Measurements from ENCODE around the gene SHISA5. TPM values are rescaled to one million over a fixed set of nuclear protein-coding genes. Genes with fewer than 3 reads are reported as not detected.

The SHISA5 gene
- total and polyA plus RNA-seq, 10 of the 15 experiments (the other 5 are each of a cell fraction or from before 2014, with no cell fraction given), result 17.1 to 148 (median 67.3) TPM

- H3K4me3 ChIP-seq, result no peak overlapping the region
- H3K27me3 ChIP-seq (replicated peaks in 1 of 2; ENCODE audit: control insufficient read depth in 2 of 2, insufficient read depth in 2 of 2, low read length in 1 of 2), result no peaks in the 10 kb centered on the region
- no TSS peak for BruUV-seq (replicated peaks)
- H3K79me2 ChIP-seq (ENCODE audit: control insufficient read depth, insufficient read depth, low read length), result no peaks in the 10 kb centered on the region
- H3K4me2 ChIP-seq (ENCODE audit: control insufficient read depth, insufficient read depth), result no peak overlapping the region
- ChIA-PET SMC1A (ENCODE audit: uncharacterized antibody, unreplicated experiment) (interaction anchor here (2.6 kb wide), 1 partner anchor 18 kb away, joined by 8 read pairs; no protein-coding TSS in a partner anchor), POLR2A (no interaction called here), RAD21 (ENCODE audit: unreplicated experiment) (interaction anchor here (1.8 to 1.9 kb wide), 2 partner anchors 17 to 18 kb away, joined by 5 read pairs; no protein-coding TSS in a partner anchor), CTCF (interaction anchor here (0.7 to 22.0 kb wide), 2 partner anchors 18 kb away, joined by 4 to 757 read pairs; partner anchors contain the start of genes CCDC51 and TMA7)
- H3K9ac ChIP-seq (ENCODE audit: control insufficient read depth, insufficient read depth, low read length), result no peak overlapping the region
- H3K9me3 ChIP-seq (replicated peaks; ENCODE audit: control insufficient read depth, insufficient read depth, low read length), result no peaks in the 10 kb centered on the region
- H3K36me3 ChIP-seq (ENCODE audit: control insufficient read depth in 2 of 2, insufficient read depth in 2 of 2, low read length in 1 of 2), result no peaks in the 10 kb centered on the region
- intact Hi-C loops (cut with micrococcal nuclease; ENCODE audit: unreplicated experiment) (no loop called here), in situ Hi-C loops (cut with MboI) (no loop called here)
- no peak overlapping the region for H3K27ac ChIP-seq (ENCODE audit: control insufficient read depth, insufficient read depth)
- no peak for DNase-seq (ENCODE audit: low read depth, low spot score)
- ATAC-seq, result no peak
- TF ChIP-seq SUZ12 (IDR thresholded peaks at IDR 0.05; ENCODE audit: unreplicated experiment) (no peak), TBL1XR1 (IDR thresholded peaks at IDR 0.05; ENCODE audit: low read depth, low read length) (no peak), REST (IDR thresholded peaks at IDR 0.05; ENCODE audit: low read depth, low read length) (no peak), ZNF217 (IDR thresholded peaks at IDR 0.05) (no peak), NRF1 (conservative IDR thresholded peaks at IDR 0.05; ENCODE audit: low read depth, low read length) (no peak), SP1 (IDR thresholded peaks at IDR 0.05; ENCODE audit: low read depth, low read length) (no peak), MYC (IDR thresholded peaks at IDR 0.05; ENCODE audit: insufficient read depth, insufficient read length, insufficient replicate concordance, low read length, severe bottlenecking) (no peak), ZBED1 (IDR thresholded peaks at IDR 0.05; ENCODE audit: borderline replicate concordance) (no peak), PBX3 (IDR thresholded peaks at IDR 0.05; ENCODE audit: insufficient replicate concordance, low read depth, low read length) (no peak)
- WGBS (ENCODE audit: insufficient coverage, insufficient replicate concordance, low lambda C conversion rate, missing lambda C conversion rate), result 61% methylated on average over 17 of the region's 17 CpGs
- no peaks in the 10 kb centered on the region for H3K4me1 ChIP-seq (ENCODE audit: control insufficient read depth, insufficient read depth, low read length)
- FAIRE-seq, result no peak
- H2AFZ ChIP-seq (ENCODE audit: control insufficient read depth, low read depth, low read length), result no peak overlapping the region
- H4K20me1 ChIP-seq (ENCODE audit: control insufficient read depth, insufficient read depth), result no peaks in the 10 kb centered on the region
Observed at GRCh38 chr3:48418140-48418539, 85.8 kb downstream of the SHISA5 start.

Small RNA genes lying within 50 kb of the gene (microRNA-seq; reads per million reads assigned to microRNA genes)
- not detected for gene MIR6823

Small RNA genes lying within 50 kb of the gene (small RNA-seq; reads per million reads assigned to genes)
- not detected for gene MIR6823

Other genes with a start within 250 kb of the SHISA5 start
Only the 7 nearest of the 16 such genes appear.
- gene PLXNB1, start 74.1 kb downstream of the SHISA5 start, total RNA-seq (2014; rRNA removed), result 4.8 and 8.0 TPM in 2 replicates
- 4.9 and 6.0 TPM in 2 replicates for gene PLXNB1, start 74.1 kb downstream of the SHISA5 start, total RNA-seq (2014; rRNA removed; fragmentation: Illumina TruSeq; extraction: Trizol)
- gene PLXNB1, start 74.1 kb downstream of the SHISA5 start, total RNA-seq (2021), result 14.7 and 15.1 TPM in 2 replicates
- gene PLXNB1, start 74.1 kb downstream of the SHISA5 start, polyA plus RNA-seq (2011; rRNA removed), result 8.6 and 14.3 TPM in 2 replicates
- gene PLXNB1, start 74.1 kb downstream of the SHISA5 start, polyA plus RNA-seq (2014; fragmentation: Illumina TruSeq; extraction: Trizol), result 3.2 and 5.7 TPM in 2 replicates
- gene PLXNB1, start 74.1 kb downstream of the SHISA5 start, polyA plus RNA-seq (2014; fragmentation: Nextera tagmentation; extraction: Ambion mirVana), result under 1 TPM; 0.18 to 0.47 TPM
- 12.2 and 15.2 TPM in 2 replicates for gene PLXNB1, start 74.1 kb downstream of the SHISA5 start, polyA plus RNA-seq (2014; rRNA removed)
- 1 to 10 TPM; 3.3 to 3.9 TPM for gene PLXNB1, start 74.1 kb downstream of the SHISA5 start, polyA plus RNA-seq (2016; fragmentation: Nextera tagmentation; extraction: Ambion mirVana)
- gene CCDC51, start 64.1 kb downstream of the SHISA5 start, total RNA-seq (2014; rRNA removed), result 30.0 and 31.0 TPM in 2 replicates
- 28.7 and 29.4 TPM in 2 replicates for gene CCDC51, start 64.1 kb downstream of the SHISA5 start, total RNA-seq (2014; rRNA removed; fragmentation: Illumina TruSeq; extraction: Trizol)
- 24.3 and 26.6 TPM in 2 replicates for gene CCDC51, start 64.1 kb downstream of the SHISA5 start, total RNA-seq (2021)
- 22.2 and 32.7 TPM in 2 replicates for gene CCDC51, start 64.1 kb downstream of the SHISA5 start, polyA plus RNA-seq (2011; rRNA removed)
- 14.5 and 28.2 TPM in 2 replicates for gene CCDC51, start 64.1 kb downstream of the SHISA5 start, polyA plus RNA-seq (2014; fragmentation: Illumina TruSeq; extraction: Trizol)
- 10 to 100 TPM; 10.6 to 12.6 TPM for gene CCDC51, start 64.1 kb downstream of the SHISA5 start, polyA plus RNA-seq (2014; fragmentation: Nextera tagmentation; extraction: Ambion mirVana)
- 26.2 and 28.1 TPM in 2 replicates for gene CCDC51, start 64.1 kb downstream of the SHISA5 start, polyA plus RNA-seq (2014; rRNA removed)
- 10 to 100 TPM; 45.4 to 54.9 TPM for gene CCDC51, start 64.1 kb downstream of the SHISA5 start, polyA plus RNA-seq (2016; fragmentation: Nextera tagmentation; extraction: Ambion mirVana)
- gene TMA7, start 63.9 kb downstream of the SHISA5 start, total RNA-seq (2014; rRNA removed), result 426 and 551 TPM in 2 replicates
- gene TMA7, start 63.9 kb downstream of the SHISA5 start, total RNA-seq (2014; rRNA removed; fragmentation: Illumina TruSeq; extraction: Trizol), result 703 and 728 TPM in 2 replicates
- 315 and 319 TPM in 2 replicates for gene TMA7, start 63.9 kb downstream of the SHISA5 start, total RNA-seq (2021)
- 427 and 593 TPM in 2 replicates for gene TMA7, start 63.9 kb downstream of the SHISA5 start, polyA plus RNA-seq (2011; rRNA removed)
- 332 and 496 TPM in 2 replicates for gene TMA7, start 63.9 kb downstream of the SHISA5 start, polyA plus RNA-seq (2014; fragmentation: Illumina TruSeq; extraction: Trizol)
- gene TMA7, start 63.9 kb downstream of the SHISA5 start, polyA plus RNA-seq (2014; fragmentation: Nextera tagmentation; extraction: Ambion mirVana), result 1,000 to 10,000 TPM; 1,729 to 1,760 TPM
- 684 and 776 TPM in 2 replicates for gene TMA7, start 63.9 kb downstream of the SHISA5 start, polyA plus RNA-seq (2014; rRNA removed)
- gene TMA7, start 63.9 kb downstream of the SHISA5 start, polyA plus RNA-seq (2016; fragmentation: Nextera tagmentation; extraction: Ambion mirVana), result 1,000 to 10,000 TPM; 1,330 to 1,388 TPM
- 14.5 and 15.0 TPM in 2 replicates for gene ATRIP, start 57.4 kb downstream of the SHISA5 start, total RNA-seq (2014; rRNA removed)
- gene ATRIP, start 57.4 kb downstream of the SHISA5 start, total RNA-seq (2014; rRNA removed; fragmentation: Illumina TruSeq; extraction: Trizol), result 11.5 and 13.4 TPM in 2 replicates
- 13.2 and 13.6 TPM in 2 replicates for gene ATRIP, start 57.4 kb downstream of the SHISA5 start, total RNA-seq (2021)
- 8.4 and 11.6 TPM in 2 replicates for gene ATRIP, start 57.4 kb downstream of the SHISA5 start, polyA plus RNA-seq (2011; rRNA removed)
- gene ATRIP, start 57.4 kb downstream of the SHISA5 start, polyA plus RNA-seq (2014; fragmentation: Illumina TruSeq; extraction: Trizol), result 16.0 and 18.9 TPM in 2 replicates
- gene ATRIP, start 57.4 kb downstream of the SHISA5 start, polyA plus RNA-seq (2014; fragmentation: Nextera tagmentation; extraction: Ambion mirVana), result 1 to 10 TPM; 1.4 to 2.4 TPM
- gene ATRIP, start 57.4 kb downstream of the SHISA5 start, polyA plus RNA-seq (2014; rRNA removed), result 9.7 and 10.3 TPM in 2 replicates
- gene ATRIP, start 57.4 kb downstream of the SHISA5 start, polyA plus RNA-seq (2016; fragmentation: Nextera tagmentation; extraction: Ambion mirVana), result 10 to 100 TPM in 1 of 2 experiments, 1 to 10 TPM in 1; 9.5 to 10.5 TPM
- gene PFKFB4, start 52.6 kb upstream of the SHISA5 start, total RNA-seq (2014; rRNA removed), result 8.6 and 10.1 TPM in 2 replicates
- gene PFKFB4, start 52.6 kb upstream of the SHISA5 start, total RNA-seq (2014; rRNA removed; fragmentation: Illumina TruSeq; extraction: Trizol), result 5.6 and 6.9 TPM in 2 replicates
- gene PFKFB4, start 52.6 kb upstream of the SHISA5 start, total RNA-seq (2021), result 8.0 and 9.8 TPM in 2 replicates
- 69.6 and 89.1 TPM in 2 replicates for gene PFKFB4, start 52.6 kb upstream of the SHISA5 start, polyA plus RNA-seq (2011; rRNA removed)
- 4.9 and 9.3 TPM in 2 replicates for gene PFKFB4, start 52.6 kb upstream of the SHISA5 start, polyA plus RNA-seq (2014; fragmentation: Illumina TruSeq; extraction: Trizol)
- gene PFKFB4, start 52.6 kb upstream of the SHISA5 start, polyA plus RNA-seq (2014; fragmentation: Nextera tagmentation; extraction: Ambion mirVana), result under 1 TPM; 0.37 to 0.53 TPM
- gene PFKFB4, start 52.6 kb upstream of the SHISA5 start, polyA plus RNA-seq (2014; rRNA removed), result 5.3 and 6.3 TPM in 2 replicates
- gene PFKFB4, start 52.6 kb upstream of the SHISA5 start, polyA plus RNA-seq (2016; fragmentation: Nextera tagmentation; extraction: Ambion mirVana), result 1 to 10 TPM; 1.2 to 2.3 TPM
- gene UCN2, start 59.6 kb upstream of the SHISA5 start, total RNA-seq (2014; rRNA removed), result not detected in 2 replicates
- gene UCN2, start 59.6 kb upstream of the SHISA5 start, total RNA-seq (2014; rRNA removed; fragmentation: Illumina TruSeq; extraction: Trizol), result not detected in 2 replicates
- gene UCN2, start 59.6 kb upstream of the SHISA5 start, total RNA-seq (2021), result not detected in 2 replicates
- gene UCN2, start 59.6 kb upstream of the SHISA5 start, polyA plus RNA-seq (2011; rRNA removed), result not detected in 2 replicates
- not detected in 2 replicates for gene UCN2, start 59.6 kb upstream of the SHISA5 start, polyA plus RNA-seq (2014; fragmentation: Illumina TruSeq; extraction: Trizol)
- gene UCN2, start 59.6 kb upstream of the SHISA5 start, polyA plus RNA-seq (2014; fragmentation: Nextera tagmentation; extraction: Ambion mirVana), result not detected
- gene UCN2, start 59.6 kb upstream of the SHISA5 start, polyA plus RNA-seq (2014; rRNA removed), result 0.05 TPM in 1 of 2 replicates, not detected in the other
- gene UCN2, start 59.6 kb upstream of the SHISA5 start, polyA plus RNA-seq (2016; fragmentation: Nextera tagmentation; extraction: Ambion mirVana), result not detected
- gene COL7A1, start 91.2 kb upstream of the SHISA5 start, total RNA-seq (2014; rRNA removed), result 0.11 and 0.23 TPM in 2 replicates
- gene COL7A1, start 91.2 kb upstream of the SHISA5 start, total RNA-seq (2014; rRNA removed; fragmentation: Illumina TruSeq; extraction: Trizol), result 0.28 and 0.31 TPM in 2 replicates
- gene COL7A1, start 91.2 kb upstream of the SHISA5 start, total RNA-seq (2021), result 0.64 and 1.9 TPM in 2 replicates
- 0.32 and 1.4 TPM in 2 replicates for gene COL7A1, start 91.2 kb upstream of the SHISA5 start, polyA plus RNA-seq (2011; rRNA removed)
- gene COL7A1, start 91.2 kb upstream of the SHISA5 start, polyA plus RNA-seq (2014; fragmentation: Illumina TruSeq; extraction: Trizol), result 0.24 TPM in 1 of 2 replicates, not detected in the other
- under 1 TPM in 1 of 2 experiments, not detected in 1; 0.24 TPM for gene COL7A1, start 91.2 kb upstream of the SHISA5 start, polyA plus RNA-seq (2014; fragmentation: Nextera tagmentation; extraction: Ambion mirVana)
- gene COL7A1, start 91.2 kb upstream of the SHISA5 start, polyA plus RNA-seq (2014; rRNA removed), result 1.0 and 1.3 TPM in 2 replicates
- gene COL7A1, start 91.2 kb upstream of the SHISA5 start, polyA plus RNA-seq (2016; fragmentation: Nextera tagmentation; extraction: Ambion mirVana), result under 1 TPM; 0.01 to 0.29 TPM